ENCODE results near the gene SH3BGRL3.
"Not testable (repeated sequence)": the region's sequence is repeated elsewhere in the genome, so short reads cannot be mapped to it uniquely, and the experiment has no call there.

DNA sequence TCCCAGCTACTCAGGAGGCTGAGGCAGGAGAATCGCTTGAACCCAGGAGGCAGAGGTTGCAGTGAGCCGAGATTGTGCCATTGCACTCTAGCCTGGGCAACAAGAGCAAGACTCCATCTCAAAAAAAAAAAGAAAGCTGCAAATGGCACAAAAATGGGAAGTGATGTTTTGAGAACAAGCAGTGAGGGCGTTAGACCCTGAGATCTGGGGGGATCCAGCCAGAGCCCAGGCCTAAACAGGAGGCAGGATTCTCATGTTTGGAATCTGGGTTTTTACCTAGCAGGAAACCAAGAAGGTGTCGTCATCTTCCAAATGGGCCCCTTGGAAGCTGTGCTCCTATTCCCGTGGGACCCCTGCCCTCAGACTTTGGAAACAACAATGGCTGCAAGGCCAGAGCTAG lies 12.8 kb downstream of the SH3BGRL3 start:
- TF ChIP-seq, protein P1, sequence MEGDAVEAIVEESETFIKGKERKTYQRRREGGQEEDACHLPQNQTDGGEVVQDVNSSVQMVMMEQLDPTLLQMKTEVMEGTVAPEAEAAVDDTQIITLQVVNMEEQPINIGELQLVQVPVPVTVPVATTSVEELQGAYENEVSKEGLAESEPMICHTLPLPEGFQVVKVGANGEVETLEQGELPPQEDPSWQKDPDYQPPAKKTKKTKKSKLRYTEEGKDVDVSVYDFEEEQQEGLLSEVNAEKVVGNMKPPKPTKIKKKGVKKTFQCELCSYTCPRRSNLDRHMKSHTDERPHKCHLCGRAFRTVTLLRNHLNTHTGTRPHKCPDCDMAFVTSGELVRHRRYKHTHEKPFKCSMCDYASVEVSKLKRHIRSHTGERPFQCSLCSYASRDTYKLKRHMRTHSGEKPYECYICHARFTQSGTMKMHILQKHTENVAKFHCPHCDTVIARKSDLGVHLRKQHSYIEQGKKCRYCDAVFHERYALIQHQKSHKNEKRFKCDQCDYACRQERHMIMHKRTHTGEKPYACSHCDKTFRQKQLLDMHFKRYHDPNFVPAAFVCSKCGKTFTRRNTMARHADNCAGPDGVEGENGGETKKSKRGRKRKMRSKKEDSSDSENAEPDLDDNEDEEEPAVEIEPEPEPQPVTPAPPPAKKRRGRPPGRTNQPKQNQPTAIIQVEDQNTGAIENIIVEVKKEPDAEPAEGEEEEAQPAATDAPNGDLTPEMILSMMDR (conservative IDR thresholded peaks at IDR 0.05; ENCODE audit: low read length): not testable (repeated sequence)
- not testable (repeated sequence) for TF ChIP-seq EZH2phosphoT487 (IDR thresholded peaks at IDR 0.05; ENCODE audit: borderline replicate concordance)
